Measurements from ENCODE around the gene NEU1. TPM values are rescaled to one million over a fixed set of nuclear protein-coding genes. Genes with fewer than 3 reads are reported as not detected.

NEU1 gene
- total RNA-seq, 1 experiment from 2014 or later, result 44.8 TPM

GRCh38 chr6:31815025-31815838 is 47.4 kb downstream of the NEU1 start, which contains the start of the genes HSPA1A and HSPA1L (continued):
- TF ChIP-seq ARID4B (CRISPR knock-in tag; IDR thresholded peaks at IDR 0.05; ENCODE audit: borderline replicate concordance), result 0 out of 2 replicates have a peak, but pooled peaks have one; percentile 53
- 0 out of 2 replicates have a peak, but pooled peaks have one; percentile 39 for TF ChIP-seq FOXK1 (CRISPR knock-in tag; IDR thresholded peaks at IDR 0.05)
- TF ChIP-seq ATF3 (CRISPR knock-in tag; conservative IDR thresholded peaks at IDR 0.05), result no peak
- TF ChIP-seq PREB (CRISPR knock-in tag; IDR thresholded peaks at IDR 0.05; ENCODE audit: borderline replicate concordance), result no peak
- TF ChIP-seq MAX (CRISPR knock-in tag; IDR thresholded peaks at IDR 0.05), result peak; percentile 36; the same call in 1 of the 2 replicates
- TF ChIP-seq MXD4 (CRISPR knock-in tag; IDR thresholded peaks at IDR 0.05; ENCODE audit: borderline replicate concordance), result no peak
- peak; percentile 17; the same call in 1 of the 2 replicates for TF ChIP-seq SP1 (CRISPR knock-in tag; conservative IDR thresholded peaks at IDR 0.05)
- no peak for TF ChIP-seq ZNF416 (CRISPR knock-in tag; IDR thresholded peaks at IDR 0.05)
- TF ChIP-seq SMAD4 (CRISPR knock-in tag; IDR thresholded peaks at IDR 0.05), result no peak
- TF ChIP-seq NFATC4 (CRISPR knock-in tag; IDR thresholded peaks at IDR 0.05), result no peak
- TF ChIP-seq USF1 (CRISPR knock-in tag; IDR thresholded peaks at IDR 0.05), result peak; percentile 19; the same call in 1 of the 2 replicates

GRCh38 chr6:31814677-31815024 is 48.0 kb downstream of the NEU1 start:
- DNase-seq (ENCODE audit: low spot score) (peak; percentile 91), ATAC-seq (peak; percentile 73)
- Mint-ChIP-seq H3K4me3 (peak overlapping the region; percentile 85), H3K27ac (peak overlapping the region; percentile 98), H3K4me1 (peaks cover 25% of the 10 kb centered on the region), H3K36me3 (peaks cover 4% of the 10 kb centered on the region; the same call in 1 of the 2 replicates), H3K27me3 (ENCODE audit: low read depth) (no peaks in the 10 kb centered on the region; the same call in 1 of the 2 replicates), H3K9me3 (no peaks in the 10 kb centered on the region; the same call in 1 of the 2 replicates)
- ChIA-PET CTCF (interaction anchor here (0.7 to 2.4 kb wide), 14 partner anchors 8 to 144 kb away, joined by 3 to 19 read pairs (median 5); partner anchors contain the start of genes DDAH2, HSPA1B, LSM2 and LY6G5C), POLR2A (interaction anchor here (0.6 to 2.3 kb wide), 21 partner anchors 8 to 221 kb away, joined by 3 to 18 read pairs (median 4); partner anchors contain the start of genes DDAH2, GPANK1, HSPA1B and LSM2)
- 0 out of 2 replicates have a peak, but pooled peaks have one; percentile 48 for TF ChIP-seq FOXK1 (CRISPR knock-in tag; IDR thresholded peaks at IDR 0.05)
- TF ChIP-seq TEAD4 (CRISPR knock-in tag; IDR thresholded peaks at IDR 0.05), result no peak
- TF ChIP-seq HMGXB4 (CRISPR knock-in tag; IDR thresholded peaks at IDR 0.05), result no peak
- TF ChIP-seq ZNF219 (CRISPR knock-in tag; IDR thresholded peaks at IDR 0.05; ENCODE audit: borderline replicate concordance), result no peak
- no peak for TF ChIP-seq USF2 (CRISPR knock-in tag; IDR thresholded peaks at IDR 0.05)
- no peak for TF ChIP-seq ZNF425 (CRISPR knock-in tag; conservative IDR thresholded peaks at IDR 0.05)
- no peak for TF ChIP-seq SMAD4 (CRISPR knock-in tag; IDR thresholded peaks at IDR 0.05)
- peak; percentile 31; the same call in 1 of the 2 replicates for TF ChIP-seq SP1 (CRISPR knock-in tag; conservative IDR thresholded peaks at IDR 0.05)
- 0 out of 2 replicates have a peak, but pooled peaks have one; percentile 29 for TF ChIP-seq MYBL2 (CRISPR knock-in tag; IDR thresholded peaks at IDR 0.05)
- TF ChIP-seq TCF7 (CRISPR knock-in tag; IDR thresholded peaks at IDR 0.05; ENCODE audit: low read depth), result no peak
- no peak for TF ChIP-seq ZNF423 (CRISPR knock-in tag; IDR thresholded peaks at IDR 0.05)
- 0 out of 2 replicates have a peak, but pooled peaks have one; percentile 33 for TF ChIP-seq ETV6 (CRISPR knock-in tag; IDR thresholded peaks at IDR 0.05)
- TF ChIP-seq E2F5 (CRISPR knock-in tag; IDR thresholded peaks at IDR 0.05), result no peak
